Measurements from ENCODE around the gene CCSER1.
"Not testable (repeated sequence)": the region's sequence is repeated elsewhere in the genome, so short reads cannot be mapped to it uniquely, and the experiment has no call there.

Gene CCSER1

GRCh38 chr4:90393215-90393614 is 266.0 kb downstream of the CCSER1 start:
- no peak overlapping the region for H2AFZ ChIP-seq (ENCODE audit: low read length)
- H3K27ac ChIP-seq (ENCODE audit: low read depth, low read length, poor library complexity, severe bottlenecking), result no peak overlapping the region
- no peaks in the 10 kb centered on the region for H3K36me3 ChIP-seq (ENCODE audit: insufficient read depth, low read length)
- H3K4me3 ChIP-seq (ENCODE audit: low read depth, low read length, poor library complexity, severe bottlenecking), result no peak overlapping the region
- H3K79me2 ChIP-seq (ENCODE audit: insufficient read depth, low read length), result no peaks in the 10 kb centered on the region
- no peaks in the 10 kb centered on the region for H3K27me3 ChIP-seq (ENCODE audit: insufficient read depth, low read length)
- no peaks in the 10 kb centered on the region for H4K20me1 ChIP-seq (ENCODE audit: insufficient read depth, low read length)
- no peaks in the 10 kb centered on the region for H3K9me3 ChIP-seq (ENCODE audit: low read length)
- H3K9me2 ChIP-seq (ENCODE audit: low read depth, low read length), result no peaks in the 10 kb centered on the region
- no peaks in the 10 kb centered on the region for H3K4me1 ChIP-seq (ENCODE audit: insufficient read depth, low read length, severe bottlenecking)
- no peak overlapping the region for H3K9ac ChIP-seq (ENCODE audit: low read length)
- no peaks in the 10 kb centered on the region for H3F3A ChIP-seq (ENCODE audit: insufficient read depth, low read length)
- H3K4me2 ChIP-seq (ENCODE audit: low read length), result no peak overlapping the region
- TF ChIP-seq, protein P1, sequence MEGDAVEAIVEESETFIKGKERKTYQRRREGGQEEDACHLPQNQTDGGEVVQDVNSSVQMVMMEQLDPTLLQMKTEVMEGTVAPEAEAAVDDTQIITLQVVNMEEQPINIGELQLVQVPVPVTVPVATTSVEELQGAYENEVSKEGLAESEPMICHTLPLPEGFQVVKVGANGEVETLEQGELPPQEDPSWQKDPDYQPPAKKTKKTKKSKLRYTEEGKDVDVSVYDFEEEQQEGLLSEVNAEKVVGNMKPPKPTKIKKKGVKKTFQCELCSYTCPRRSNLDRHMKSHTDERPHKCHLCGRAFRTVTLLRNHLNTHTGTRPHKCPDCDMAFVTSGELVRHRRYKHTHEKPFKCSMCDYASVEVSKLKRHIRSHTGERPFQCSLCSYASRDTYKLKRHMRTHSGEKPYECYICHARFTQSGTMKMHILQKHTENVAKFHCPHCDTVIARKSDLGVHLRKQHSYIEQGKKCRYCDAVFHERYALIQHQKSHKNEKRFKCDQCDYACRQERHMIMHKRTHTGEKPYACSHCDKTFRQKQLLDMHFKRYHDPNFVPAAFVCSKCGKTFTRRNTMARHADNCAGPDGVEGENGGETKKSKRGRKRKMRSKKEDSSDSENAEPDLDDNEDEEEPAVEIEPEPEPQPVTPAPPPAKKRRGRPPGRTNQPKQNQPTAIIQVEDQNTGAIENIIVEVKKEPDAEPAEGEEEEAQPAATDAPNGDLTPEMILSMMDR (IDR thresholded peaks at IDR 0.05; ENCODE audit: low read length), result no peak
- no peak for TF ChIP-seq EZH2 (IDR thresholded peaks at IDR 0.05; ENCODE audit: borderline replicate concordance, low read length)

- Histone ChIP-seq H3K27ac (ENCODE audit: low read depth, low read length, poor library complexity, severe bottlenecking) (no peak overlapping the region), H3K36me3 (ENCODE audit: insufficient read depth, low read length) (no peaks in the 10 kb centered on the region), H3K9me3 (ENCODE audit: low read length) (no peaks in the 10 kb centered on the region), H3K4me2 (ENCODE audit: low read length) (no peak overlapping the region), H3K4me1 (ENCODE audit: insufficient read depth, low read length, severe bottlenecking) (no peaks in the 10 kb centered on the region), H3K4me3 (ENCODE audit: low read depth, low read length, poor library complexity, severe bottlenecking) (no peak overlapping the region), H4K20me1 (ENCODE audit: insufficient read depth, low read length) (no peaks in the 10 kb centered on the region), H3K79me2 (ENCODE audit: insufficient read depth, low read length) (no peaks in the 10 kb centered on the region), H3K9me2 (ENCODE audit: low read depth, low read length) (no peaks in the 10 kb centered on the region), H3K9ac (ENCODE audit: low read length) (no peak overlapping the region), H3F3A (ENCODE audit: insufficient read depth, low read length) (no peaks in the 10 kb centered on the region), H3K27me3 (ENCODE audit: insufficient read depth, low read length) (no peaks in the 10 kb centered on the region), H2AFZ (ENCODE audit: low read length) (no peak overlapping the region)
- TF ChIP-seq EZH2 (IDR thresholded peaks at IDR 0.05; ENCODE audit: borderline replicate concordance, low read length), result no peak
- TF ChIP-seq, protein P1 (IDR thresholded peaks at IDR 0.05; ENCODE audit: low read length), result no peak
These were observed 276.6 kb downstream of the CCSER1 start for GRCh38 chr4:90403781-90404180.

- H3K27me3 ChIP-seq (ENCODE audit: insufficient read depth, low read length); H3K4me1 ChIP-seq (ENCODE audit: insufficient read depth, low read length, severe bottlenecking); H3K4me2 ChIP-seq (ENCODE audit: low read length); H3K9me3 ChIP-seq (ENCODE audit: low read length); H4K20me1 ChIP-seq (ENCODE audit: insufficient read depth, low read length); H3K4me3 ChIP-seq (ENCODE audit: low read depth, low read length, poor library complexity, severe bottlenecking); H3K27ac ChIP-seq (ENCODE audit: low read depth, low read length, poor library complexity, severe bottlenecking); H3K9ac ChIP-seq (ENCODE audit: low read length); H3K9me2 ChIP-seq (ENCODE audit: low read depth, low read length); H3K79me2 ChIP-seq (ENCODE audit: insufficient read depth, low read length); H3F3A ChIP-seq (ENCODE audit: insufficient read depth, low read length); H3K36me3 ChIP-seq (ENCODE audit: insufficient read depth, low read length); H2AFZ ChIP-seq (ENCODE audit: low read length): not testable (repeated sequence)
These were observed 280.7 kb downstream of the CCSER1 start for GRCh38 chr4:90407897-90408296.

DNA sequence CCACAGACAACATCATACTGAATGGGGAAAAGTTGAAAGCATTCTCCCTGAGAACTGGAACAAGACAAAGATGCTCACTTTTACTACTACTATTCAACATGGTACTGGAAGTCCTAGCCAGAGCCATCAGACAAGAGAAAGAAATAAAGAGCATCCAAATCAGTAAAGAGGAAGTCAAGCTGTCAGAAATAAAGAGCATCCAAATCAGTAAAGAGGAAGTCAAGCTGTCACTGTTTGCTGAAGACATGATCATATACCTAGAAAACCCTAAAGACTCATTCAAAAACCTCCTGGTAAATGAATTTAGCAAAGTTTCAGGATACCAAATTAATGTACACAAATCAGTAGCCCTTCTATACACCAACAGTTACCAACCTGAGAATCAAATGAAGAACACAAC is 285.6 kb downstream of the CCSER1 start:
- H3K27ac ChIP-seq (ENCODE audit: low read depth, low read length, poor library complexity, severe bottlenecking); H2AFZ ChIP-seq (ENCODE audit: low read length); H3K9ac ChIP-seq (ENCODE audit: low read length); H3K4me2 ChIP-seq (ENCODE audit: low read length); H3K9me3 ChIP-seq (ENCODE audit: low read length); H3F3A ChIP-seq (ENCODE audit: insufficient read depth, low read length); H3K4me3 ChIP-seq (ENCODE audit: low read depth, low read length, poor library complexity, severe bottlenecking); H3K36me3 ChIP-seq (ENCODE audit: insufficient read depth, low read length); H3K79me2 ChIP-seq (ENCODE audit: insufficient read depth, low read length); H3K27me3 ChIP-seq (ENCODE audit: insufficient read depth, low read length); H4K20me1 ChIP-seq (ENCODE audit: insufficient read depth, low read length); H3K9me2 ChIP-seq (ENCODE audit: low read depth, low read length); H3K4me1 ChIP-seq (ENCODE audit: insufficient read depth, low read length, severe bottlenecking): not testable (repeated sequence)

Measured in OCI-LY1 (cell line).